Left lung (tissue), 10 donors: ENCODE results near the gene AVPR2. TPM values are rescaled to one million over a fixed set of nuclear protein-coding genes. Genes with fewer than 3 reads are reported as not detected.

Experiments
- ATAC-seq: fragments of 200-7000 bp; cut with Tn5 transposase; one replicate; pipeline ENCODE4 v1.9.1; 2020; ENCODE audit warnings: moderate library complexity
- DNase-seq, 4 donors: peaks; one replicate each; pipeline ENCODE4 v3.0.0-alpha.2; 2013 to 2020
- H3K27ac ChIP-seq, 2 donors: fragments of 200-600 bp; sonication (generic) in 1 of 2; one replicate each; pipeline versions ENCODE4 v1.5.0 to v1.8.0; 2020 to 2021
- H3K27me3 ChIP-seq, 2 donors: fragments of 200-600 bp; sonication (generic) in 1 of 2; one replicate each; pipeline versions ENCODE4 v1.5.0 to v1.8.0; 2020 to 2021
- H3K36me3 ChIP-seq, 2 donors: fragments of 200-600 bp; sonication (generic) in 1 of 2; one replicate each; pipeline versions ENCODE4 v1.5.0 to v1.8.0; 2020 to 2021
- H3K4me1 ChIP-seq, 2 donors: fragments of 200-600 bp; one replicate each; pipeline ENCODE4 v1.8.0; 2021
- H3K4me3 ChIP-seq, 2 donors: fragments of 200-600 bp; sonication (generic) in 1 of 2; one replicate each; pipeline versions ENCODE4 v1.5.0 to v1.8.0; 2020 to 2021; ENCODE audit warnings: mild to moderate bottlenecking in 1 of 2
- H3K9me3 ChIP-seq, 2 donors: fragments of 200-600 bp; sonication (generic) in 1 of 2; one replicate each; pipeline versions ENCODE4 v1.5.0 to v1.8.0; 2020 to 2021
- CTCF ChIP-seq, 2 donors: fragments of 200-600 bp; sonication (generic) in 1 of 2; IDR thresholded peaks; one replicate each; pipeline versions ENCODE4 v1.5.0 to v1.8.0; 2021; ENCODE audit warnings: antibody characterized with exemption in 2 of 2
- intact Hi-C, 2 donors: fragments of 100-400 bp; cut with DNase I; formaldehyde crosslinking; loops; one replicate each; pipeline versions ENCODE4 v1.11.2 to v1.14.2; 2022
- polyA plus RNA-seq, 6 donors: library from polyadenylated mRNA; unstranded; fragments of 120-200 nt; gene quantifications; one replicate each; pipeline ENCODE4 v1.2.1, GENCODE V29; 2013; ENCODE audit not compliant: insufficient read length in 6 of 6
- total RNA-seq, 2 donors: library from RNA; stranded (reverse); fragmentation: NEBNext Ultra II Directional; extraction: Animal tissue kit (Norgen Biotek cat#: 25700); gene quantifications; one replicate each; pipeline ENCODE4 v1.2.1, GENCODE V29; 2021
- donor health status: DM: no; HTN: yes; CAD: no.
- donor health status: DM: no; HTN: no; CAD: no.

AVPR2 gene
- total and polyA plus RNA-seq, 8 donors: 0.52 to 1.3 (median 0.83) TPM

- ATAC-seq (no peak), DNase-seq (no peak)
- Histone ChIP-seq H3K27me3 (peaks cover 0 to 21% of the 10 kb centered on the region in 2 donors), H3K9me3 (no peaks in the 10 kb centered on the region), H3K4me3 (no peak overlapping the region), H3K4me1 (no peaks in the 10 kb centered on the region), H3K36me3 (no peaks in the 10 kb centered on the region), H3K27ac (no peak overlapping the region)
- intact Hi-C loops: no loop called here
- no peak for TF ChIP-seq CTCF (IDR thresholded peaks at IDR 0.05)
Observed at GRCh38 chrX:153861733-153862310, 42.7 kb upstream of the AVPR2 start.

- no peaks in the 10 kb centered on the region for H3K4me1 ChIP-seq
- no peak for TF ChIP-seq CTCF (IDR thresholded peaks at IDR 0.05)
- DNase-seq (no peak), ATAC-seq (no peak)
- intact Hi-C loops: no loop called here
- H3K27ac ChIP-seq: no peak overlapping the region
- no peaks in the 10 kb centered on the region for H3K36me3 ChIP-seq
- H3K4me3 ChIP-seq: no peak overlapping the region
- H3K9me3 ChIP-seq: no peaks in the 10 kb centered on the region
- H3K27me3 ChIP-seq: peaks cover 0 to 21% of the 10 kb centered on the region in 2 donors
Observed at GRCh38 chrX:153862369-153863250, 41.9 kb upstream of the AVPR2 start.

- H3K9me3 ChIP-seq: no peaks in the 10 kb centered on the region
- intact Hi-C loops: no loop called here
- H3K27ac ChIP-seq: no peak overlapping the region
- DNase-seq (no peak), ATAC-seq (no peak)
- TF ChIP-seq CTCF (IDR thresholded peaks at IDR 0.05): no peak
- peaks cover 0 to 21% of the 10 kb centered on the region in 2 donors for H3K27me3 ChIP-seq
- H3K4me1 ChIP-seq: no peaks in the 10 kb centered on the region
- no peaks in the 10 kb centered on the region for H3K36me3 ChIP-seq
- no peak overlapping the region for H3K4me3 ChIP-seq
Observed at GRCh38 chrX:153863251-153863991, 41.1 kb upstream of the AVPR2 start.

GRCh38 chrX:153864101-153864500 lies 40.4 kb upstream of the AVPR2 start:
- Histone ChIP-seq H3K36me3 (no peaks in the 10 kb centered on the region), H3K27ac (no peak overlapping the region), H3K27me3 (peaks cover 0 to 21% of the 10 kb centered on the region in 2 donors), H3K4me3 (no peak overlapping the region), H3K4me1 (no peaks in the 10 kb centered on the region), H3K9me3 (no peaks in the 10 kb centered on the region)
- no peak for DNase-seq
- TF ChIP-seq CTCF (IDR thresholded peaks at IDR 0.05): no peak
- no peak for ATAC-seq
- intact Hi-C loops: no loop called here
